K562 (cell line): ENCODE results near the gene LMBRD1. TPM values are rescaled to one million over a fixed set of nuclear protein-coding genes. Genes with fewer than 3 reads are reported as not detected.

ENCODE experiments used
- CBFA2T3 ChIP-seq: fragments of 450-650 bp; IDR thresholded peaks from 2 replicates; pipeline ENCODE4 v1.6.1; 2017
- CBX2 ChIP-seq: fragments of 200-600 bp; sonication (generic); IDR thresholded peaks from one replicate; pipeline ENCODE4 v1.6.1; 2012; ENCODE audit warnings: mild to moderate bottlenecking, low read length, inconsistent platforms; ENCODE audit not compliant: insufficient read depth, poor library complexity, severe bottlenecking
- DACH1 ChIP-seq: fragments of 450-650 bp; IDR thresholded peaks from 2 replicates; pipeline ENCODE4 v1.6.1; 2018; ENCODE audit not compliant: partially characterized antibody
- DPF2 ChIP-seq: fragments of 450-650 bp; IDR thresholded peaks from 2 replicates; pipeline ENCODE4 v1.6.1; 2016
- E2F5 ChIP-seq: sonication (generic); formaldehyde crosslinking; IDR thresholded peaks from 2 replicates; pipeline ENCODE4 v1.8.0; 2022; ENCODE audit warnings: mild to moderate bottlenecking, missing genetic modification reagents
- ELF4 ChIP-seq: fragments of 450-650 bp; formaldehyde crosslinking; IDR thresholded peaks from 2 replicates; pipeline ENCODE4 v1.4.0; 2022; ENCODE audit warnings: missing genetic modification characterization
- EP300 ChIP-seq: IDR thresholded peaks from 2 replicates; pipeline ENCODE4 v1.6.1; 2012; ENCODE audit warnings: low read length, improper control_type of control experiment
- GATA2 ChIP-seq: sonication (generic); formaldehyde crosslinking; IDR thresholded peaks from 2 replicates; pipeline ENCODE4 v1.4.0; 2020; ENCODE audit warnings: mild to moderate bottlenecking, missing genetic modification reagents
- KLF16 ChIP-seq: IDR thresholded peaks from 2 replicates; pipeline ENCODE4 v1.6.1; 2016; ENCODE audit warnings: antibody characterized with exemption
- MLLT1 ChIP-seq, 2 experiments: fragments of 450-650 bp; IDR thresholded peaks; 2 replicates each; pipeline ENCODE4 v1.6.1; 2016
- NFATC3 ChIP-seq: fragments of 450-650 bp; IDR thresholded peaks from 2 replicates; pipeline ENCODE4 v1.6.1; 2017; ENCODE audit warnings: mild to moderate bottlenecking
- NR2C1 ChIP-seq, 2 experiments: fragments of 450-650 bp; IDR thresholded peaks; 2 replicates each; pipeline ENCODE4 v1.6.1; 2017; ENCODE audit warnings: mild to moderate bottlenecking in 2 of 2, antibody characterized with exemption in 1 of 2, inconsistent platforms in 1 of 2, missing compliant biosample characterization in 1 of 2, missing genetic modification characterization in 1 of 2
- SREBF2 ChIP-seq: sonication (generic); formaldehyde crosslinking; IDR thresholded peaks from 2 replicates; pipeline ENCODE4 v1.4.0; 2020; ENCODE audit warnings: mild to moderate bottlenecking, missing genetic modification reagents
- STAT5A ChIP-seq: IDR thresholded peaks from 2 replicates; pipeline ENCODE4 v1.6.1; 2012; ENCODE audit warnings: low read length, inconsistent platforms, borderline replicate concordance
- TCF15 ChIP-seq: fragments of 250-450 bp; sonication (Bioruptor Pico); IDR thresholded peaks from 2 replicates; pipeline ENCODE4 v1.8.0; 2022; ENCODE audit warnings: moderate library complexity, mild to moderate bottlenecking, inconsistent platforms
- TEAD4 ChIP-seq, 2 experiments: sonication (generic) in 1 of 2; formaldehyde crosslinking in 1 of 2; IDR thresholded peaks; 2 replicates each; pipeline versions ENCODE4 v1.6.1 to v1.8.0; 2012 to 2022; ENCODE audit warnings: borderline replicate concordance in 1 of 2, inconsistent platforms in 1 of 2, low read length in 1 of 2, mild to moderate bottlenecking in 1 of 2, missing genetic modification reagents in 1 of 2
- TFAM ChIP-seq: fragments of 250-450 bp; sonication (Bioruptor Pico); conservative IDR thresholded peaks from 2 replicates; pipeline ENCODE4 v1.5.0; 2021; ENCODE audit warnings: mild to moderate bottlenecking, moderate library complexity
- ZEB2 ChIP-seq: fragments of 450-650 bp; IDR thresholded peaks from 2 replicates; pipeline ENCODE4 v1.6.1; 2016
- ZMIZ1 ChIP-seq, 2 experiments: fragments of 150-350 bp in 1 of 2; IDR thresholded peaks; 2 replicates each; pipeline ENCODE4 v1.6.1; 2012 to 2016; ENCODE audit warnings: low read depth in 2 of 2, low read length in 2 of 2, mild to moderate bottlenecking in 1 of 2, moderate library complexity in 1 of 2
- ZNF140 ChIP-seq: fragments of 250-450 bp; sonication (Bioruptor Pico); IDR thresholded peaks from 2 replicates; pipeline ENCODE4 v1.8.0; 2021; ENCODE audit warnings: moderate library complexity, mild to moderate bottlenecking, inconsistent platforms
- ZNF184 ChIP-seq: sonication (generic); formaldehyde crosslinking; IDR thresholded peaks from 2 replicates; pipeline ENCODE4 v1.5.0; 2020; ENCODE audit warnings: missing genetic modification reagents
- ZNF23 ChIP-seq: fragments of 250-450 bp; sonication (Bioruptor Pico); IDR thresholded peaks from 2 replicates; pipeline ENCODE4 v1.4.0; 2020; ENCODE audit warnings: mild to moderate bottlenecking
- ZNF778 ChIP-seq: fragments of 450-650 bp; formaldehyde crosslinking; IDR thresholded peaks from 2 replicates; pipeline ENCODE4 v1.4.0; 2020; ENCODE audit warnings: mild to moderate bottlenecking, moderate library complexity
- polyA plus RNA-seq, 8 experiments: library from polyadenylated mRNA; depleted of rRNA in 4 of 8; stranded (reverse) in 5 of 8; unstranded in 3 of 8; fragments of >200 nt; fragmentation: Nextera tagmentation in 2 of 8; fragmentation: Illumina TruSeq in 1 of 8; extraction: Ambion mirVana in 2 of 8; extraction: Trizol in 1 of 8; gene quantifications; 2 replicates each; pipeline versions ENCODE4 v1.2.1 to v1.2.3, GENCODE V29; 2011 to 2014; ENCODE audit warnings: inconsistent platforms in 1 of 8, missing spikeins in 1 of 8
- total RNA-seq, 7 experiments: library from RNA; depleted of rRNA in 6 of 7; stranded (reverse); fragments of >200 nt in 6 of 7; fragmentation: Illumina TruSeq in 2 of 7; extraction: Trizol in 2 of 7; gene quantifications; 2 replicates each; pipeline versions ENCODE4 v1.2.1 to v1.2.3, GENCODE V29; 2011 to 2021; ENCODE audit warnings: low replicate concordance in 1 of 7

Gene LMBRD1
- total and polyA plus RNA-seq, 9 of the 15 experiments (the other 6 are each of a cell fraction or from before 2014, with no cell fraction given), result 14.0 to 85.2 (median 26.5) TPM

GRCh38 chr6:69784595-69785377 lies 12.0 kb downstream of the LMBRD1 start (continued):
- TF ChIP-seq ZNF140, result no peak
- TF ChIP-seq DACH1, result peak; percentile 36
- TF ChIP-seq NR2C1 (IDR thresholded peaks at IDR 0.05), result peak; percentile 10; the same call in 1 of the 2 replicates
- 0 out of 2 replicates have a peak, but pooled peaks have one; percentile 18 for TF ChIP-seq NR2C1 (tag; IDR thresholded peaks at IDR 0.05)
- TF ChIP-seq ELF4 (CRISPR knock-in tag), result peak; percentile 89
- no peak for TF ChIP-seq ZMIZ1 (IDR thresholded peaks at IDR 0.05; ENCODE audit: low read depth in 2 of 2, low read length in 2 of 2)
- 0 out of 2 replicates have a peak, but pooled peaks have one; percentile 48 for TF ChIP-seq NFATC3
- 0 out of 4 replicates have a peak, but pooled peaks of 1 of the 2 experiments have one; percentile 25 for TF ChIP-seq MLLT1 (IDR thresholded peaks at IDR 0.05)
- no peak for TF ChIP-seq ZNF23
- no peak for TF ChIP-seq E2F5 (CRISPR knock-in tag)
- no peak for TF ChIP-seq TFAM (CRISPR knock-in tag)
- no peak for TF ChIP-seq TCF15
- TF ChIP-seq CBFA2T3, result peak; percentile 92
- TF ChIP-seq CBX2, result no peak
- no peak for TF ChIP-seq SREBF2 (CRISPR knock-in tag)
- peak; percentile 87 for TF ChIP-seq TEAD4 (IDR thresholded peaks at IDR 0.05; ENCODE audit: low read length)
- no peak for TF ChIP-seq TEAD4 (CRISPR knock-in tag; IDR thresholded peaks at IDR 0.05; ENCODE audit: borderline replicate concordance)
- peak; percentile 67; the same call in 1 of the 2 replicates for TF ChIP-seq EP300
- TF ChIP-seq GATA2 (CRISPR knock-in tag), result peak; percentile 44; the same call in 1 of the 2 replicates
- TF ChIP-seq KLF16, result peak; percentile 67; the same call in 1 of the 2 replicates
- no peak for TF ChIP-seq ZNF778
- TF ChIP-seq ZNF184, result no peak
- peak; percentile 91 for TF ChIP-seq DPF2
- TF ChIP-seq ZEB2, result peak; percentile 69; the same call in 1 of the 2 replicates
- peak; percentile 30; the same call in 1 of the 2 replicates for TF ChIP-seq STAT5A
